SK-N-SH (cell line): ENCODE data around the gene NAP1L1. TPM values are rescaled to one million over a fixed set of nuclear protein-coding genes. Genes with fewer than 3 reads are reported as not detected.

Experiments used
- CTCF ChIA-PET: fragments of 300-600, 350-600 bp; formaldehyde crosslinking; extraction: SDS; loops from one replicate; lab custom pipeline; 2021; lab: Yijun Ruan, JAX
- POLR2A ChIA-PET: fragments of 350-600 bp; sonication (Branson Sonifier 250); formaldehyde crosslinking; extraction: SDS; loops from one replicate; lab custom pipeline; 2020; ENCODE audit warnings: antibody characterized with exemption, inconsistent platforms; lab: Yijun Ruan, JAX
- DNase-seq: peaks from one replicate; pipeline ENCODE4 v3.0.0; 2012
- H2AFZ ChIP-seq: fragments of 200-600 bp; sonication (generic); 2 replicates; pipeline ENCODE4 v1.8.1; 2016; ENCODE audit warnings: antibody characterized with exemption, mild to moderate bottlenecking, low read depth
- H3F3A ChIP-seq: fragments of 200-600 bp; sonication (generic); replicated peaks from 2 replicates; pipeline ENCODE3; 2016; ENCODE audit warnings: antibody characterized with exemption, mild to moderate bottlenecking; ENCODE audit not compliant: insufficient read depth
- H3K27ac ChIP-seq, 2 experiments: fragments of 200-500 bp in 1 of 2; fragments of 200-600 bp in 1 of 2; sonication (Bioruptor generic) in 1 of 2; sonication (generic), shearing (Covaris generic) in 1 of 2; 2 replicates each; pipeline versions ENCODE4 v1.5.1 to v1.6.1; 2014 to 2016; ENCODE audit warnings: low read depth in 2 of 2, inconsistent platforms in 1 of 2, low read length in 1 of 2, mild to moderate bottlenecking in 1 of 2, mixed read lengths in 1 of 2
- H3K27me3 ChIP-seq: fragments of 200-600 bp; sonication (generic), shearing (Covaris generic); 2 replicates; pipeline ENCODE4 v1.6.1; 2016; ENCODE audit warnings: mixed run types; ENCODE audit not compliant: insufficient read depth
- H3K36me3 ChIP-seq, 2 experiments: fragments of 200-500 bp in 1 of 2; fragments of 200-600 bp in 1 of 2; sonication (Bioruptor generic) in 1 of 2; sonication (generic) in 1 of 2; replicated peaks in 1 of 2; 2 replicates each; pipeline versions ENCODE3 to v1.5.1; 2014 to 2016; ENCODE audit warnings: low read length in 1 of 2, mild to moderate bottlenecking in 1 of 2; ENCODE audit not compliant: insufficient read depth in 2 of 2, control insufficient read depth in 1 of 2
- H3K4me1 ChIP-seq, 2 experiments: fragments of 200-500 bp in 1 of 2; fragments of 200-600 bp in 1 of 2; sonication (Bioruptor generic) in 1 of 2; sonication (generic), shearing (Covaris generic) in 1 of 2; 2 replicates each; pipeline versions ENCODE4 v1.5.1 to v1.6.1; 2014 to 2016; ENCODE audit warnings: low read depth in 1 of 2, low read length in 1 of 2, mixed run types in 1 of 2; ENCODE audit not compliant: insufficient read depth in 2 of 2, control insufficient read depth in 1 of 2
- H3K4me2 ChIP-seq: fragments of 200-600 bp; sonication (generic), shearing (Covaris generic); 2 replicates; pipeline ENCODE4 v1.6.1; 2017; ENCODE audit warnings: mixed run types
- H3K4me3 ChIP-seq, 2 experiments: fragments of 200-500 bp in 1 of 2; fragments of 200-600 bp in 1 of 2; sonication (Bioruptor generic) in 1 of 2; sonication (generic), shearing (Covaris generic) in 1 of 2; 2 replicates each; pipeline versions ENCODE4 v1.5.1 to v1.8.1; 2014 to 2016; ENCODE audit warnings: low read depth in 2 of 2, inconsistent platforms in 1 of 2, low read length in 1 of 2, mild to moderate bottlenecking in 1 of 2, mixed read lengths in 1 of 2, moderate library complexity in 1 of 2
- H3K79me2 ChIP-seq: fragments of 200-600 bp; sonication (generic); 2 replicates; pipeline ENCODE4 v1.8.1; 2017; ENCODE audit warnings: mild to moderate bottlenecking; ENCODE audit not compliant: insufficient read depth
- H3K9ac ChIP-seq: fragments of 200-600 bp; sonication (generic); 2 replicates; pipeline ENCODE4 v1.6.1; 2017; ENCODE audit warnings: mixed run types
- H3K9me2 ChIP-seq: fragments of 200-600 bp; sonication (generic); 2 replicates; pipeline ENCODE4 v1.6.1; 2017; ENCODE audit warnings: mixed run types
- H3K9me3 ChIP-seq: fragments of 200-600 bp; sonication (generic); 2 replicates; pipeline ENCODE4 v1.6.1; 2017; ENCODE audit warnings: mixed run types, mild to moderate bottlenecking, moderate library complexity
- H4K20me1 ChIP-seq: fragments of 200-600 bp; sonication (generic); 2 replicates; pipeline ENCODE4 v1.6.1; 2017; ENCODE audit warnings: mild to moderate bottlenecking, mixed run types; ENCODE audit not compliant: insufficient read depth
- ELF1 ChIP-seq: IDR thresholded peaks from 2 replicates; pipeline ENCODE4 v1.4.0; 2012
- EZH2phosphoT487 ChIP-seq: fragments of 200-600 bp; sonication (generic); IDR thresholded peaks from 2 replicates; pipeline ENCODE4 v1.6.1; 2017; ENCODE audit warnings: low read depth, mixed run types, mild to moderate bottlenecking, antibody characterized with exemption, moderate library complexity, borderline replicate concordance
- GABPA ChIP-seq: IDR thresholded peaks from 2 replicates; pipeline ENCODE4 v1.4.0; 2012; ENCODE audit warnings: low read depth, mild to moderate bottlenecking
- JUND ChIP-seq: IDR thresholded peaks from 2 replicates; pipeline ENCODE4 v1.4.0; 2012
- POLR2AphosphoS5 ChIP-seq: IDR thresholded peaks from 2 replicates; pipeline ENCODE4 v1.6.1; 2012; ENCODE audit warnings: low read depth, low read length
- RCOR1 ChIP-seq: fragments of 150-350 bp; IDR thresholded peaks from 2 replicates; pipeline ENCODE4 v1.6.1; 2017; ENCODE audit warnings: antibody characterized with exemption, low read length
- RFX5 ChIP-seq: IDR thresholded peaks from 2 replicates; pipeline ENCODE4 v1.6.1; 2012; ENCODE audit warnings: mild to moderate bottlenecking, improper control_type of control experiment, low read length
- RXRA ChIP-seq: IDR thresholded peaks from 2 replicates; pipeline ENCODE4 v1.4.0; 2012; ENCODE audit warnings: low read depth, mild to moderate bottlenecking, borderline replicate concordance
- TAF1 ChIP-seq: IDR thresholded peaks from 2 replicates; pipeline ENCODE4 v1.6.1; 2012; ENCODE audit warnings: low read depth, mild to moderate bottlenecking, low read length, moderate library complexity, borderline replicate concordance
- TCF12 ChIP-seq: IDR thresholded peaks from 2 replicates; pipeline ENCODE4 v1.4.0; 2012
- WGBS: methylation state at CpG from one replicate; pipeline ENCODE4 v1.1.6; 2017; ENCODE audit warnings: low lambda C conversion rate; 5-methylcytosine and 5-hydroxymethylcytosine counted together
- polyA plus RNA-seq, 3 experiments: library from polyadenylated mRNA; depleted of rRNA; stranded (reverse); fragments of >200 nt; gene quantifications; 2 replicates each; pipeline ENCODE4 v1.2.3, GENCODE V29; 2012
- TF ChIP-seq, protein P1 (sequence below): fragments of 150-350 bp; IDR thresholded peaks from 2 replicates; pipeline ENCODE4 v1.6.1; 2016; ENCODE audit warnings: mild to moderate bottlenecking, low read depth, low read length
- TF ChIP-seq, protein P2 (sequence below): IDR thresholded peaks from 2 replicates; pipeline ENCODE4 v1.6.1; 2012; ENCODE audit warnings: mild to moderate bottlenecking, low read depth, low read length, moderate library complexity

Gene NAP1L1
- polyA plus RNA-seq, 1 of the 3 experiments (the other 2 are of a cell fraction) = 197 TPM

DNA sequence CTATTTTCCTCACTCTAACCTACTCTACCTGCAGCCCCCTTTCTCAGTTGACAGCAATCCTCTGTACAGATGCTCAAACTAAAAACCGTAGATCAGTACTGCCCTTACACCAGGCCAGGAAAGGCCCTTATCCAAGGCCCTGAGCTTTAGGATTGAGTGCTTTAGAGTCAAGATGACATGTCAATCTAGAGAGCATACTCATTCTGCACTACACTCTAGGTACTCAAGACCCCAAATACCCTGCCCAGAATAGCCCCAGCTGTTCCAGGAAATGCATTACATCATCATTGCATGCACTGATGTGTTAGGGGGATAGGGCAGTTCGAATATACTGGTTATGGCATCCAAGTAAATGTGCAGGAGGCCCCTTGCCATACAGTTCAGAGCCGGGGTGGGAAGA lies 49.4 kb downstream of the NAP1L1 start:
- H3K27me3 ChIP-seq = no peaks in the 10 kb centered on the region
- no peaks in the 10 kb centered on the region for H3K9me3 ChIP-seq
- TF ChIP-seq RFX5 = no peak
- TF ChIP-seq RXRA = no peak
- TF ChIP-seq ELF1 = no peak
- TF ChIP-seq RCOR1 = no peak
- TF ChIP-seq POLR2AphosphoS5 = 0 out of 2 replicates have a peak, but pooled peaks have one; percentile 18
- TF ChIP-seq, protein P1, sequence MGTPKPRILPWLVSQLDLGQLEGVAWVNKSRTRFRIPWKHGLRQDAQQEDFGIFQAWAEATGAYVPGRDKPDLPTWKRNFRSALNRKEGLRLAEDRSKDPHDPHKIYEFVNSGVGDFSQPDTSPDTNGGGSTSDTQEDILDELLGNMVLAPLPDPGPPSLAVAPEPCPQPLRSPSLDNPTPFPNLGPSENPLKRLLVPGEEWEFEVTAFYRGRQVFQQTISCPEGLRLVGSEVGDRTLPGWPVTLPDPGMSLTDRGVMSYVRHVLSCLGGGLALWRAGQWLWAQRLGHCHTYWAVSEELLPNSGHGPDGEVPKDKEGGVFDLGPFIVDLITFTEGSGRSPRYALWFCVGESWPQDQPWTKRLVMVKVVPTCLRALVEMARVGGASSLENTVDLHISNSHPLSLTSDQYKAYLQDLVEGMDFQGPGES = no peak
- H3K27ac ChIP-seq = no peak overlapping the region
- no peak for DNase-seq
- no peaks in the 10 kb centered on the region for H3K36me3 ChIP-seq
- H3K9ac ChIP-seq = no peak overlapping the region
- peaks cover 3% of the 10 kb centered on the region; the same call in 1 of the 2 replicates for H4K20me1 ChIP-seq
- H3K4me3 ChIP-seq = no peak overlapping the region
- H3F3A ChIP-seq = peaks cover 66% of the 10 kb centered on the region
- H2AFZ ChIP-seq = no peak overlapping the region
- CTCF ChIA-PET = interaction anchor here (0.5 to 12.5 kb wide), 2 partner anchors 349 to 506 kb away, joined by 3 to 166 read pairs; no protein-coding TSS in a partner anchor
- POLR2A ChIA-PET = no interaction called here
- H3K9me2 ChIP-seq = no peaks in the 10 kb centered on the region
- no peak overlapping the region for H3K4me2 ChIP-seq
- WGBS = 94% methylated on average over 3 of the region's 3 CpGs
- peaks cover 13% of the 10 kb centered on the region for H3K79me2 ChIP-seq
- peaks cover 13 to 23% of the 10 kb centered on the region in 2 experiments; a peak in 3 of 4 replicates for H3K4me1 ChIP-seq

DNA sequence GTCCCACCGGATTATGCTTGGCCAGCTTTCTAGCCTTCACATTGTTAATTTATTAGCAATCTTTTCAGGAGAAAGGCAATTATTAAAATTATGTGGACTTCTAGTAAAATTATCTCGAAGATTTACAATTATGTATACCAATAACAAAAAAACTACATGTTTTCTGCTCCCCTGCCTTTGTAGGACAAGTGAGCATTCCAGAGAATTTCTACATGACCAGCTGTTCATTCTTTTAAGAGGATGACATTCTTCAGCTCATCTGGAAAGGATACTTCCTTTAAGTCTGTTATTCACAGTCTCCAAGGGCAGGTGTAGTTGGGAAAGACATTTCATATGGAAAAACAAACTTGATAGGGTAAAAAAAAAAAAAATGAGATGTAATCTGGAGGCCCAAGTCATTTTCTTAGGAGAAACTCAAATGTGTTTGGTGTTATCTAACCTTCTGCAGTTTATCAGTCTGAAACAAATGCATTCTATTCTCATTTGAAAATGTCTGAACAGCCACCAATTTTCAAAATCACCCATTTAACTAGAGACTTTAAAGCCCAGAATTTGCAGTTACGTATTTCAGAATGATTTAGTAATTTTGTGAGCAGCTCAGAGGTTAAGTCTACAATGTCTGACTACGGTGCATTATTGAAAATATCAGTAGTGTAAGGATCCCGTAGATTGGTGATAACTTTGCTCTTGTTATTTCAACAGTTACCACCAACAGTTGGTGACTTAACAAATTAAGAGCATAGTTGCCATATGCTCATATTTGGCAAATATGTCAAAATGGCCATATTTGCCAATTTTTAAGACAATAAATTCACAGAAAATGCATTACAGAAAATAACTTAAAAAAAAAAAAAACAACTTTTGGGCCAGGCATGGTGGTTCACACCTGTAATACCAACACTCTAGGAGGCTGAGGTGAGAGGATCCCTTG lies 51.1 kb downstream of the NAP1L1 start:
- no peak overlapping the region for H2AFZ ChIP-seq
- H3K79me2 ChIP-seq = peaks cover 30% of the 10 kb centered on the region
- WGBS = 87% methylated on average over 5 of the region's 5 CpGs
- CTCF ChIA-PET = interaction anchor here (1.3 to 12.5 kb wide), 5 partner anchors 11 to 505 kb away, joined by 3 to 166 read pairs (median 4); no protein-coding TSS in a partner anchor
- H3K4me3 ChIP-seq = peak overlapping the region in 1 of 2 experiments; percentile 91; a peak in 1 of 4 replicates
- H3K27me3 ChIP-seq = no peaks in the 10 kb centered on the region
- no peaks in the 10 kb centered on the region for H3K9me2 ChIP-seq
- TF ChIP-seq, protein P2, sequence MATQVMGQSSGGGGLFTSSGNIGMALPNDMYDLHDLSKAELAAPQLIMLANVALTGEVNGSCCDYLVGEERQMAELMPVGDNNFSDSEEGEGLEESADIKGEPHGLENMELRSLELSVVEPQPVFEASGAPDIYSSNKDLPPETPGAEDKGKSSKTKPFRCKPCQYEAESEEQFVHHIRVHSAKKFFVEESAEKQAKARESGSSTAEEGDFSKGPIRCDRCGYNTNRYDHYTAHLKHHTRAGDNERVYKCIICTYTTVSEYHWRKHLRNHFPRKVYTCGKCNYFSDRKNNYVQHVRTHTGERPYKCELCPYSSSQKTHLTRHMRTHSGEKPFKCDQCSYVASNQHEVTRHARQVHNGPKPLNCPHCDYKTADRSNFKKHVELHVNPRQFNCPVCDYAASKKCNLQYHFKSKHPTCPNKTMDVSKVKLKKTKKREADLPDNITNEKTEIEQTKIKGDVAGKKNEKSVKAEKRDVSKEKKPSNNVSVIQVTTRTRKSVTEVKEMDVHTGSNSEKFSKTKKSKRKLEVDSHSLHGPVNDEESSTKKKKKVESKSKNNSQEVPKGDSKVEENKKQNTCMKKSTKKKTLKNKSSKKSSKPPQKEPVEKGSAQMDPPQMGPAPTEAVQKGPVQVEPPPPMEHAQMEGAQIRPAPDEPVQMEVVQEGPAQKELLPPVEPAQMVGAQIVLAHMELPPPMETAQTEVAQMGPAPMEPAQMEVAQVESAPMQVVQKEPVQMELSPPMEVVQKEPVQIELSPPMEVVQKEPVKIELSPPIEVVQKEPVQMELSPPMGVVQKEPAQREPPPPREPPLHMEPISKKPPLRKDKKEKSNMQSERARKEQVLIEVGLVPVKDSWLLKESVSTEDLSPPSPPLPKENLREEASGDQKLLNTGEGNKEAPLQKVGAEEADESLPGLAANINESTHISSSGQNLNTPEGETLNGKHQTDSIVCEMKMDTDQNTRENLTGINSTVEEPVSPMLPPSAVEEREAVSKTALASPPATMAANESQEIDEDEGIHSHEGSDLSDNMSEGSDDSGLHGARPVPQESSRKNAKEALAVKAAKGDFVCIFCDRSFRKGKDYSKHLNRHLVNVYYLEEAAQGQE = no peak
- peak; percentile 8; the same call in 1 of the 2 replicates for TF ChIP-seq POLR2AphosphoS5
- no peak for TF ChIP-seq TAF1
- TF ChIP-seq, protein P1 = no peak
- TF ChIP-seq GABPA = no peak
- 0 out of 2 replicates have a peak, but pooled peaks have one; percentile 1 for TF ChIP-seq JUND
- TF ChIP-seq EZH2phosphoT487 = no peak
- peak; percentile 36; the same call in 1 of the 2 replicates for TF ChIP-seq TCF12
- TF ChIP-seq, all 33 proteins: peak for 3
- peaks cover 12 to 15% of the 10 kb centered on the region in 2 experiments; a peak in 3 of 4 replicates for H3K4me1 ChIP-seq
- POLR2A ChIA-PET = no interaction called here
- H3K4me2 ChIP-seq = peak overlapping the region; percentile 91
- H4K20me1 ChIP-seq = peaks cover 10% of the 10 kb centered on the region; the same call in 1 of the 2 replicates
- H3K27ac ChIP-seq = peak overlapping the region; percentile 34 to 92; a peak in 3 of 4 replicates
- peaks cover 61% of the 10 kb centered on the region for H3F3A ChIP-seq
- no peak overlapping the region for H3K9ac ChIP-seq
- no peaks in the 10 kb centered on the region for H3K9me3 ChIP-seq
- H3K36me3 ChIP-seq = peaks cover 5 to 14% of the 10 kb centered on the region in 2 experiments
- DNase-seq = no peak
